PC-3 (cell line): ENCODE measurements around the gene ANAPC15.
A peak's percentile ranks its signal among the peaks of the same experiment; 100 is the strongest.

ENCODE experiments used
- EZH2 ChIP-seq: fragments of 300-600 bp; sonication (generic); IDR thresholded peaks from one replicate; pipeline ENCODE4 v1.6.1; 2017; ENCODE audit warnings: antibody characterized with exemption, mild to moderate bottlenecking, low read length; ENCODE audit not compliant: unreplicated experiment
- TF ChIP-seq, protein P1 (sequence below): fragments of 300-600 bp; sonication (generic); conservative IDR thresholded peaks from 2 replicates; pipeline ENCODE4 v1.5.1; 2017; ENCODE audit warnings: antibody characterized with exemption, low read depth, mild to moderate bottlenecking, low read length

DNA sequence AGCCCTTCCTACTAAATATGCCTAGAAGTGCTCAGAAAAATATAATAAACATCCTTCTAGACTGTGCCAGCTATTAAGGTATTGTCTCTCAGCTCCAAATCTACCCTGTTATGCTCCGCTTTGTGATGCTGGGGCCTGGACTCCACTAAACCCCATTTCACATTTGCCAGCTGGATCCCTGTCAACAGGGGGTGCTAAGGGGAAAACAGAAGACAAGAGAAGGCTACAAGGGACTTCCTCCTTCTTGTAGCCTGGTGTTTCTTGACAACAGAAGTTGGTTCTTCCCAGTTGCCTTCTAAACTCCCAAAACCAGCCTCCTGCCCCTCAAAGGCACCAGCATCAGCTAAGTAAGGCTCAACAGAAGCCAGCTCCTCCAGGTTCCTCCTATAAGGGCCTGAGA lies 37.4 kb downstream of the ANAPC15 start:
- no peak for TF ChIP-seq EZH2
- TF ChIP-seq, protein P1, sequence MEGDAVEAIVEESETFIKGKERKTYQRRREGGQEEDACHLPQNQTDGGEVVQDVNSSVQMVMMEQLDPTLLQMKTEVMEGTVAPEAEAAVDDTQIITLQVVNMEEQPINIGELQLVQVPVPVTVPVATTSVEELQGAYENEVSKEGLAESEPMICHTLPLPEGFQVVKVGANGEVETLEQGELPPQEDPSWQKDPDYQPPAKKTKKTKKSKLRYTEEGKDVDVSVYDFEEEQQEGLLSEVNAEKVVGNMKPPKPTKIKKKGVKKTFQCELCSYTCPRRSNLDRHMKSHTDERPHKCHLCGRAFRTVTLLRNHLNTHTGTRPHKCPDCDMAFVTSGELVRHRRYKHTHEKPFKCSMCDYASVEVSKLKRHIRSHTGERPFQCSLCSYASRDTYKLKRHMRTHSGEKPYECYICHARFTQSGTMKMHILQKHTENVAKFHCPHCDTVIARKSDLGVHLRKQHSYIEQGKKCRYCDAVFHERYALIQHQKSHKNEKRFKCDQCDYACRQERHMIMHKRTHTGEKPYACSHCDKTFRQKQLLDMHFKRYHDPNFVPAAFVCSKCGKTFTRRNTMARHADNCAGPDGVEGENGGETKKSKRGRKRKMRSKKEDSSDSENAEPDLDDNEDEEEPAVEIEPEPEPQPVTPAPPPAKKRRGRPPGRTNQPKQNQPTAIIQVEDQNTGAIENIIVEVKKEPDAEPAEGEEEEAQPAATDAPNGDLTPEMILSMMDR: peak; percentile 41
